ENCODE results near the gene NPM1.

- TF ChIP-seq MAX (CRISPR knock-in tag; IDR thresholded peaks at IDR 0.05) (no peak), CTCF (IDR thresholded peaks at IDR 0.05) (no peak), ZNF423 (CRISPR knock-in tag; IDR thresholded peaks at IDR 0.05) (no peak), JUN (CRISPR knock-in tag; IDR thresholded peaks at IDR 0.05) (no peak), TEAD1 (CRISPR knock-in tag; IDR thresholded peaks at IDR 0.05) (no peak), ZNF416 (CRISPR knock-in tag; IDR thresholded peaks at IDR 0.05) (no peak), ESRRA (CRISPR knock-in tag; IDR thresholded peaks at IDR 0.05; ENCODE audit: borderline replicate concordance) (no peak), USF2 (CRISPR knock-in tag; IDR thresholded peaks at IDR 0.05) (no peak), NR1H2 (CRISPR knock-in tag; IDR thresholded peaks at IDR 0.05) (no peak), GABPB1 (CRISPR knock-in tag; IDR thresholded peaks at IDR 0.05) (no peak), TEAD4 (CRISPR knock-in tag; IDR thresholded peaks at IDR 0.05) (no peak)
Measured at GRCh38 chr5:171369056-171369455, 18.6 kb upstream of the NPM1 start.
